ENCODE results near the gene BCL2L12. TPM values are rescaled to one million over a fixed set of nuclear protein-coding genes. Genes with fewer than 3 reads are reported as not detected.

BCL2L12 gene
- total and polyA plus RNA-seq, 2 of the 13 experiments (the other 11 are each of a cell fraction or from before 2014, with no cell fraction given), result 26.8 to 40.8 TPM

DNA sequence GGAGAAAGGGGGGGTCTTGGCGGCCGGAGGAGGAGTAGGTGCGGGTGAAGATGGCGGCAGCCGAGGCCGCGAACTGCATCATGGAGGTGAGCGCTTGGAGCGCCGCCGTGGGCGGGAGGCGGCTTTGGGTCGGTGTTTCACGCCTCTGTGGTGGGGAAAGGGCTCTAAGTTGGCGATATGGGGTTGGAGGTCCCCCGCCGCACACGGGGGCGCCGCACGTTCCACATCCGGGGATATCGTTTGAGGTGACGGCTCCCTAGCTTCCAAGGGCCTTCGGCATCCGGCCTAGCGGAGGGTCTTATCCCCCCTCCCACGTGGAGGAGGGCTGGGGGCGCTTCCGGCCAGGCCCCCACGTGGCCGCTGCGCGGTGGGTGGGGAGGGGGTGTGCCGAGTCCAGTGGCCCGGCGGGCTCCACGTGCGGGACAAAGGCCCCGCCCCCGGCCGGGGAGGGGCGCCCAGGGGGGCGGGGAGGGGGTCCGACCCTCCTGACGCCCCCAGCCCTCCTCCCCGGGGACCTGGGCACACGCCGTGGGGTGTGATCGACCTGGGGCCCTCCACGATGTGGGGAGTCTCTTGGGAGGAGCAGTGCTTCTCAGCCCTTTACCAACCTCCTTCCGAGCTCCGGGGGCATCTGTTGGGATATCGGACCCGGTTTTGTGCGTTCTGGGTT, 11.6 kb downstream of the BCL2L12 start, which contains the start of gene PRMT1 (continued):
- TF ChIP-seq ZNF451 (CRISPR knock-in tag; IDR thresholded peaks at IDR 0.05), result no peak
- TF ChIP-seq GPN1 (CRISPR knock-in tag; IDR thresholded peaks at IDR 0.05; ENCODE audit: borderline replicate concordance), result no peak
- peak; percentile 18; the same call in 1 of the 2 replicates for TF ChIP-seq ZNF768 (CRISPR knock-in tag; IDR thresholded peaks at IDR 0.05)
- TF ChIP-seq, protein P1, sequence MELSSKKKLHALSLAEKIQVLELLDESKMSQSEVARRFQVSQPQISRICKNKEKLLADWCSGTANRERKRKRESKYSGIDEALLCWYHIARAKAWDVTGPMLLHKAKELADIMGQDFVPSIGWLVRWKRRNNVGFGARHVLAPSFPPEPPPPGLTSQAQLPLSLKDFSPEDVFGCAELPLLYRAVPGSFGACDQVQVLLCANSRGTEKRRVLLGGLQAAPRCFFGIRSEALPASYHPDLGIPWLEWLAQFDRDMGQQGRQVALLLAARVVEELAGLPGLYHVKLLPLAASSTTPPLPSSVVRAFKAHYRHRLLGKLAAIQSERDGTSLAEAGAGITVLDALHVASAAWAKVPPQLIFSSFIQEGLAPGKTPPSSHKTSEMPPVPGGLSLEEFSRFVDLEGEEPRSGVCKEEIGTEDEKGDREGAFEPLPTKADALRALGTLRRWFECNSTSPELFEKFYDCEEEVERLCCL (CRISPR knock-in tag; IDR thresholded peaks at IDR 0.05; ENCODE audit: borderline replicate concordance), result no peak
- 0 out of 2 replicates have a peak, but pooled peaks have one; percentile 7 for TF ChIP-seq AKAP8 (CRISPR knock-in tag; IDR thresholded peaks at IDR 0.05)
- TF ChIP-seq, protein P2, sequence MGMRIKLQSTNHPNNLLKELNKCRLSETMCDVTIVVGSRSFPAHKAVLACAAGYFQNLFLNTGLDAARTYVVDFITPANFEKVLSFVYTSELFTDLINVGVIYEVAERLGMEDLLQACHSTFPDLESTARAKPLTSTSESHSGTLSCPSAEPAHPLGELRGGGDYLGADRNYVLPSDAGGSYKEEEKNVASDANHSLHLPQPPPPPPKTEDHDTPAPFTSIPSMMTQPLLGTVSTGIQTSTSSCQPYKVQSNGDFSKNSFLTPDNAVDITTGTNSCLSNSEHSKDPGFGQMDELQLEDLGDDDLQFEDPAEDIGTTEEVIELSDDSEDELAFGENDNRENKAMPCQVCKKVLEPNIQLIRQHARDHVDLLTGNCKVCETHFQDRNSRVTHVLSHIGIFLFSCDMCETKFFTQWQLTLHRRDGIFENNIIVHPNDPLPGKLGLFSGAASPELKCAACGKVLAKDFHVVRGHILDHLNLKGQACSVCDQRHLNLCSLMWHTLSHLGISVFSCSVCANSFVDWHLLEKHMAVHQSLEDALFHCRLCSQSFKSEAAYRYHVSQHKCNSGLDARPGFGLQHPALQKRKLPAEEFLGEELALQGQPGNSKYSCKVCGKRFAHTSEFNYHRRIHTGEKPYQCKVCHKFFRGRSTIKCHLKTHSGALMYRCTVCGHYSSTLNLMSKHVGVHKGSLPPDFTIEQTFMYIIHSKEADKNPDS (CRISPR knock-in tag; IDR thresholded peaks at IDR 0.05), result no peak
- no peak for TF ChIP-seq PHF20 (CRISPR knock-in tag; IDR thresholded peaks at IDR 0.05)
- TF ChIP-seq HIVEP1 (CRISPR knock-in tag; IDR thresholded peaks at IDR 0.05), result peak; percentile 85
- peak; percentile 82 for TF ChIP-seq PHF8 (CRISPR knock-in tag; IDR thresholded peaks at IDR 0.05)
- peak; percentile 40; the same call in 1 of the 2 replicates for TF ChIP-seq TMF1 (CRISPR knock-in tag; IDR thresholded peaks at IDR 0.05; ENCODE audit: low read depth)
- TF ChIP-seq, protein P3, sequence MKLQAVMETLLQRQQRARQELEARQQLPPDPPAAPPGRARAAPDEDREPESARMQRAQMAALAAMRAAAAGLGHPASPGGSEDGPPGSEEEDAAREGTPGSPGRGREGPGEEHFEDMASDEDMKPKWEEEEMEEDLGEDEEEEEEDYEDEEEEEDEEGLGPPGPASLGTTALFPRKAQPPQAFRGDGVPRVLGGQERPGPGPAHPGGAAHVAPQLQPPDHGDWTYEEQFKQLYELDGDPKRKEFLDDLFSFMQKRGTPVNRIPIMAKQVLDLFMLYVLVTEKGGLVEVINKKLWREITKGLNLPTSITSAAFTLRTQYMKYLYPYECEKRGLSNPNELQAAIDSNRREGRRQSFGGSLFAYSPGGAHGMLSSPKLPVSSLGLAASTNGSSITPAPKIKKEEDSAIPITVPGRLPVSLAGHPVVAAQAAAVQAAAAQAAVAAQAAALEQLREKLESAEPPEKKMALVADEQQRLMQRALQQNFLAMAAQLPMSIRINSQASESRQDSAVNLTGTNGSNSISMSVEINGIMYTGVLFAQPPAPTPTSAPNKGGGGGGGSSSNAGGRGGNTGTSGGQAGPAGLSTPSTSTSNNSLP (IDR thresholded peaks at IDR 0.05; ENCODE audit: low read depth, low read length), result no peak
- TF ChIP-seq, protein P4, sequence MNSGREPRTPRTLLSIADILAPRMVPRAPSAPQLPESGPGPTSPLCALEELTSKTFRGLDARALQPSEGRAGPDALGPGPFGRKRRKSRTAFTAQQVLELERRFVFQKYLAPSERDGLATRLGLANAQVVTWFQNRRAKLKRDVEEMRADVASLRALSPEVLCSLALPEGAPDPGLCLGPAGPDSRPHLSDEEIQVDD (CRISPR knock-in tag; IDR thresholded peaks at IDR 0.05; ENCODE audit: borderline replicate concordance), result no peak; the same call in 1 of the 2 replicates
- no peak for TF ChIP-seq ZNF335 (CRISPR knock-in tag; IDR thresholded peaks at IDR 0.05)
- TF ChIP-seq, protein P5, sequence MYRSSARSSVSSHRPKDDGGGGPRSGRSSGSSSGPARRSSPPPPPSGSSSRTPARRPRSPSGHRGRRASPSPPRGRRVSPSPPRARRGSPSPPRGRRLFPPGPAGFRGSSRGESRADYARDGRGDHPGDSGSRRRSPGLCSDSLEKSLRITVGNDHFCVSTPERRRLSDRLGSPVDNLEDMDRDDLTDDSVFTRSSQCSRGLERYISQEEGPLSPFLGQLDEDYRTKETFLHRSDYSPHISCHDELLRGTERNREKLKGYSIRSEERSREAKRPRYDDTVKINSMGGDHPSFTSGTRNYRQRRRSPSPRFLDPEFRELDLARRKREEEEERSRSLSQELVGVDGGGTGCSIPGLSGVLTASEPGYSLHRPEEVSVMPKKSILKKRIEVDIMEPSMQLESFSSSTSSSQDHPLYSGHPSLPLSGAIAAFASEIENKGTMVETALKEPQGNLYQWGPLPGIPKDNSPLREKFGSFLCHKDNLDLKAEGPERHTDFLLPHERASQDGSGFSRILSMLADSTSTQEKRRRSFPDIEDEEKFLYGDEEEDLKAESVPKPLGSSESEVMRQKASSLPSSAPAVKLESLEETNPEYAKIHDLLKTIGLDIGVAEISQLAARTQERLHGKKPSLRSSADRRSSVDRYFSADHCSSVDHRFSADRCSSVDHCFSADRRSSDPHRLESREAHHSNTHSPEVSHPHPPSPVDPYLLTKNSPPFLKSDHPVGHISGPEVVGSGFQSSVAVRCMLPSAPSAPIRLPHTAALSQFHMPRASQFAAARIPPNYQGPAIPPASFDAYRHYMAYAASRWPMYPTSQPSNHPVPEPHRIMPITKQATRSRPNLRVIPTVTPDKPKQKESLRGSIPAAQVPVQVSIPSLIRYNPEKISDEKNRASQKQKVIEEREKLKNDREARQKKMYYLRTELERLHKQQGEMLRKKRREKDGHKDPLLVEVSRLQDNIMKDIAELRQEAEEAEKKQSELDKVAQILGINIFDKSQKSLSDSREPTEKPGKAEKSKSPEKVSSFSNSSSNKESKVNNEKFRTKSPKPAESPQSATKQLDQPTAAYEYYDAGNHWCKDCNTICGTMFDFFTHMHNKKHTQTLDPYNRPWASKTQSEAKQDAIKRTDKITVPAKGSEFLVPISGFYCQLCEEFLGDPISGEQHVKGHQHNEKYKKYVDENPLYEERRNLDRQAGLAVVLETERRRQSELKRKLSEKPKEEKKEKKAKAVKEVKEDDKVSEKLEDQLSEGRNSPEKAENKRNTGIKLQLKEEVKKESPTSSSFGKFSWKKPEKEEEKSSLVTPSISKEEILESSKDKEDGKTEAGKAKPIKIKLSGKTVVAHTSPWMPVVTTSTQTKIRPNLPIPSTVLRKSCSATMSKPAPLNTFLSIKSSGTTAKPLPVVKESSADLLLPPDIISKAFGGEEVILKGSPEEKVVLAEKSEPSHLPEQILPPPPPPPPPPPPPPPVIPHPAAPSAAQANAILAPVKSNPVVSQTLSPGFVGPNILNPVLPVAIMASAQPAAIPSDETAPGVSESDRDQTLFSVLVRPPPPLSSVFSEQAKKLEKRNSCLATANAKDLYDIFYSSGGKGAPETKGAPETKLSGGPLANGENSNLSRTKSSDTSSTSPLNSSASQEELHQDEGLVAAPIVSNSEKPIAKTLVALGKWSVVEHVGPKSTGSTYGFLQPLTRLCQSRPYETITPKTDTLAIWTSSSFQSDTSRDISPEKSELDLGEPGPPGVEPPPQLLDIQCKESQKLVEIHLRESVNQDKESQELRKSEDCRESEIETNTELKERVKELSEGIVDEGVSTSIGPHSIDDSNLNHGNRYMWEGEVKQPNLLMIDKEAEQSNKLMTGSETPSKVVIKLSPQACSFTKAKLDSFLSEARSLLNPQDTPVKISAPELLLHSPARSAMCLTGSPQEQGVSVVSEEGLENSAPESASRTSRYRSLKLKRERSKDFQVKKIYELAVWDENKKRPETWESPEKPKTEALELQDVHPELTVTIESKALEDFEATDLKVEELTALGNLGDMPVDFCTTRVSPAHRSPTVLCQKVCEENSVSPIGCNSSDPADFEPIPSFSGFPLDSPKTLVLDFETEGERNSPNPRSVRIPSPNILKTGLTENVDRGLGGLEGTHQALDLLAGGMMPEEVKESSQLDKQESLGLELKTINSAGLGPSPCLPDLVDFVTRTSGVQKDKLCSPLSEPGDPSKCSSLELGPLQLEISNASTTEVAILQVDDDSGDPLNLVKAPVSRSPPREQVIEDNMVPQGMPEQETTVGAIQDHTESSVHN (CRISPR knock-in tag; IDR thresholded peaks at IDR 0.05), result no peak
- TF ChIP-seq ASH2L (IDR thresholded peaks at IDR 0.05; ENCODE audit: insufficient read length, low read depth, low read length), result peak; percentile 39

Measured in HepG2 (cell line).